Measurements from ENCODE around the gene FGF7.

Gene FGF7

DNA sequence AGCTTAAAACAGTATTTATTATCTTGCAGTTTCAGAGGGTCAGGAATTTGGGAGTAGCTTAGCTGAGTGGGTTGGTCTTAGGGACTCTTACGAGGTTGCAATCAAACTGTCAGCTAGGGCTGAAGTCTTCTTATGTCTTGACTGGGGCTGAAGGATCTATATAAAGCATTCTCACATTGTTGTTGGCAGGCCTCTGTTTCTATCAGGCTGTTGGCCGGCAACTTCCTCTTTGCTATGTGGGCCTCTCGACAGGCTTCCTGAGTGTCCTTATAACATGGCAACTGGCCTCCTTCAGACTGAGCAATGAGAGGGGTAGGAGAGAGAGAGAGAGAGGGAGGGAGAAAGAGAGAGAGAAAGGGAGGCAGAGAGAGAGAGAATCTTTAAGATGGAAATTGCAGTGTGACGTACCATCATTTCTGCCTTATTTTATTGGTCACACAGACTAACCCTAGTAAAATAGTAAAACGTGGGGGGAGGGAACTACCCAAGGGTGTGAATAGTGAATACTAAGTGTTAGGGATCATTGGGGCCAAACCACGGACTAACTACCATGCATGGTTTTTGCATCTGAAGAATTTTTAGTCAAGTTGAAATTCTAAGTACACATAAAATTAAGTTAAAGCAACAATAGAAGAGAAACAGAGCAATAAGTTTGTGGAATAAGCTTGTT lies 16.1 kb downstream of the FGF7 start:
- no peak for ATAC-seq
- no peak for TF ChIP-seq OSR1 (CRISPR knock-in tag; IDR thresholded peaks at IDR 0.05)
- no peak for TF ChIP-seq ZNF70 (CRISPR knock-in tag; IDR thresholded peaks at IDR 0.05)
- TF ChIP-seq TOX (CRISPR knock-in tag; IDR thresholded peaks at IDR 0.05; ENCODE audit: borderline replicate concordance) = no peak
- TF ChIP-seq CSDC2 (CRISPR knock-in tag; IDR thresholded peaks at IDR 0.05) = no peak
- TF ChIP-seq, protein P1, sequence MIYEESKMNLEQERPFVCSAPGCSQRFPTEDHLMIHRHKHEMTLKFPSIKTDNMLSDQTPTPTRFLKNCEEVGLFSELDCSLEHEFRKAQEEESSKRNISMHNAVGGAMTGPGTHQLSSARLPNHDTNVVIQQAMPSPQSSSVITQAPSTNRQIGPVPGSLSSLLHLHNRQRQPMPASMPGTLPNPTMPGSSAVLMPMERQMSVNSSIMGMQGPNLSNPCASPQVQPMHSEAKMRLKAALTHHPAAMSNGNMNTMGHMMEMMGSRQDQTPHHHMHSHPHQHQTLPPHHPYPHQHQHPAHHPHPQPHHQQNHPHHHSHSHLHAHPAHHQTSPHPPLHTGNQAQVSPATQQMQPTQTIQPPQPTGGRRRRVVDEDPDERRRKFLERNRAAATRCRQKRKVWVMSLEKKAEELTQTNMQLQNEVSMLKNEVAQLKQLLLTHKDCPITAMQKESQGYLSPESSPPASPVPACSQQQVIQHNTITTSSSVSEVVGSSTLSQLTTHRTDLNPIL (CRISPR knock-in tag; IDR thresholded peaks at IDR 0.05; ENCODE audit: low read depth) = no peak
- no peak for TF ChIP-seq TCF4 (CRISPR knock-in tag; IDR thresholded peaks at IDR 0.05; ENCODE audit: borderline replicate concordance)
- TF ChIP-seq ARNTL (CRISPR knock-in tag; IDR thresholded peaks at IDR 0.05; ENCODE audit: borderline replicate concordance, low read depth) = no peak
- TF ChIP-seq SNAI2 (CRISPR knock-in tag; IDR thresholded peaks at IDR 0.05) = no peak
- TF ChIP-seq ZNF8 (CRISPR knock-in tag; IDR thresholded peaks at IDR 0.05) = no peak
- no peak for TF ChIP-seq ZC3H10 (CRISPR knock-in tag; IDR thresholded peaks at IDR 0.05)
- no peak for TF ChIP-seq ZNF565 (CRISPR knock-in tag; conservative IDR thresholded peaks at IDR 0.05; ENCODE audit: low read depth)
- TF ChIP-seq TSHZ2 (CRISPR knock-in tag; IDR thresholded peaks at IDR 0.05) = no peak
- TF ChIP-seq, protein P2, sequence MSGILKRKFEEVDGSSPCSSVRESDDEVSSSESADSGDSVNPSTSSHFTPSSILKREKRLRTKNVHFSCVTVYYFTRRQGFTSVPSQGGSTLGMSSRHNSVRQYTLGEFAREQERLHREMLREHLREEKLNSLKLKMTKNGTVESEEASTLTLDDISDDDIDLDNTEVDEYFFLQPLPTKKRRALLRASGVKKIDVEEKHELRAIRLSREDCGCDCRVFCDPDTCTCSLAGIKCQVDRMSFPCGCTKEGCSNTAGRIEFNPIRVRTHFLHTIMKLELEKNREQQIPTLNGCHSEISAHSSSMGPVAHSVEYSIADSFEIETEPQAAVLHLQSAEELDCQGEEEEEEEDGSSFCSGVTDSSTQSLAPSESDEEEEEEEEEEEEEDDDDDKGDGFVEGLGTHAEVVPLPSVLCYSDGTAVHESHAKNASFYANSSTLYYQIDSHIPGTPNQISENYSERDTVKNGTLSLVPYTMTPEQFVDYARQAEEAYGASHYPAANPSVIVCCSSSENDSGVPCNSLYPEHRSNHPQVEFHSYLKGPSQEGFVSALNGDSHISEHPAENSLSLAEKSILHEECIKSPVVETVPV (CRISPR knock-in tag; IDR thresholded peaks at IDR 0.05) = no peak

DNA sequence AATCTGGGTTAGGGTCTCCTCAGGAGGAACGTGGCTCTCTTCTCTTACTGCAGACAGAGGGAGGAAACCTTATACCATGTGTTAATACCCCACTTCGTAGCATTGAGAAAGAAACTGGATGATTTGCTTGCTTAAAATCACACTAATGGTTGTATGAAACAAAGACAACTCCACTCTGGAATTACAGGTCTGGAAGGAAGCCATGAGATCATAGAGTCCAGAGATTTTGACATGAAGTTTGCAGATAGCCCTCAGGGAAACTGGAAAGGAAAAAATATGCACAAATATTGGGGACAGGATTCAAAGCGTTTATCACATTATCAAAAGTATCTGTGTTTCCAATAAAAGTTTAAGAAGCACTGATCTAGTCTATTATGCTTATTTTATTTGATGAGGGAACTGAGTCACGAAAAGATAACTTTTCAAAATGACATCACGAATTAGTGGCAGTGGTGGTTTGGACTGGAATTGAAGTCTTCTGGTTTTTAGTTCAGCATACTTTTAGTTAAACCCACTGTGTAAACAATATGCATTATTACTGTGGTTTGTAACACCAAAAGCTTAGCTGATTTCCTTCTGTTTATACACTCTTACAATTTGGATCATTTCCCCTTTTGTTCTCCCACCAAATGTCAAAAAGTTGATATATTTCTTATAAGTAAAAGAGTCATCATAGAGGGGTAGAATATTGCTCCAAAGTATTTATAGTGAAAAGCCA lies 16.8 kb downstream of the FGF7 start:
- ATAC-seq = no peak
- TF ChIP-seq, protein P3, sequence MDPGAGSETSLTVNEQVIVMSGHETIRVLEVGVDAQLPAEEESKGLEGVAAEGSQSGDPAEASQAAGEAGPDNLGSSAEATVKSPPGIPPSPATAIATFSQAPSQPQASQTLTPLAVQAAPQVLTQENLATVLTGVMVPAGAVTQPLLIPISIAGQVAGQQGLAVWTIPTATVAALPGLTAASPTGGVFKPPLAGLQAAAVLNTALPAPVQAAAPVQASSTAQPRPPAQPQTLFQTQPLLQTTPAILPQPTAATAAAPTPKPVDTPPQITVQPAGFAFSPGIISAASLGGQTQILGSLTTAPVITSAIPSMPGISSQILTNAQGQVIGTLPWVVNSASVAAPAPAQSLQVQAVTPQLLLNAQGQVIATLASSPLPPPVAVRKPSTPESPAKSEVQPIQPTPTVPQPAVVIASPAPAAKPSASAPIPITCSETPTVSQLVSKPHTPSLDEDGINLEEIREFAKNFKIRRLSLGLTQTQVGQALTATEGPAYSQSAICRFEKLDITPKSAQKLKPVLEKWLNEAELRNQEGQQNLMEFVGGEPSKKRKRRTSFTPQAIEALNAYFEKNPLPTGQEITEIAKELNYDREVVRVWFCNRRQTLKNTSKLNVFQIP (CRISPR knock-in tag; IDR thresholded peaks at IDR 0.05; ENCODE audit: borderline replicate concordance, low read depth) = no peak
- TF ChIP-seq TOX (CRISPR knock-in tag; IDR thresholded peaks at IDR 0.05; ENCODE audit: borderline replicate concordance) = no peak
- no peak for TF ChIP-seq RARB (CRISPR knock-in tag; IDR thresholded peaks at IDR 0.05)
- no peak for TF ChIP-seq ESRRG (CRISPR knock-in tag; IDR thresholded peaks at IDR 0.05)
- TF ChIP-seq ZFP30 (CRISPR knock-in tag; IDR thresholded peaks at IDR 0.05) = no peak
- no peak for TF ChIP-seq OSR1 (CRISPR knock-in tag; IDR thresholded peaks at IDR 0.05)
- TF ChIP-seq ZFP3 (CRISPR knock-in tag; IDR thresholded peaks at IDR 0.05) = no peak
- TF ChIP-seq BACH2 (CRISPR knock-in tag; IDR thresholded peaks at IDR 0.05; ENCODE audit: borderline replicate concordance) = no peak
- TF ChIP-seq ZNF70 (CRISPR knock-in tag; IDR thresholded peaks at IDR 0.05) = no peak
- TF ChIP-seq ZNF8 (CRISPR knock-in tag; IDR thresholded peaks at IDR 0.05) = no peak
- no peak for TF ChIP-seq CSDC2 (CRISPR knock-in tag; IDR thresholded peaks at IDR 0.05)
- TF ChIP-seq ZC3H10 (CRISPR knock-in tag; IDR thresholded peaks at IDR 0.05) = no peak
- TF ChIP-seq ZNF565 (CRISPR knock-in tag; conservative IDR thresholded peaks at IDR 0.05; ENCODE audit: low read depth) = no peak
- TF ChIP-seq, protein P1 (CRISPR knock-in tag; IDR thresholded peaks at IDR 0.05; ENCODE audit: low read depth) = no peak
- TF ChIP-seq, protein P2 (CRISPR knock-in tag; IDR thresholded peaks at IDR 0.05) = no peak
- TF ChIP-seq GLIS3 (CRISPR knock-in tag; IDR thresholded peaks at IDR 0.05) = no peak
- no peak for TF ChIP-seq SNAI2 (CRISPR knock-in tag; IDR thresholded peaks at IDR 0.05)
- no peak for TF ChIP-seq TCF4 (CRISPR knock-in tag; IDR thresholded peaks at IDR 0.05; ENCODE audit: borderline replicate concordance)
- TF ChIP-seq PATZ1 (CRISPR knock-in tag; IDR thresholded peaks at IDR 0.05; ENCODE audit: borderline replicate concordance) = no peak

Measured in SK-N-SH treated with all-trans-retinoic acid at 6 μM for 48 hours (cell line).